Panc1 (cell line): ENCODE results near the gene LRP2. TPM values are rescaled to one million over a fixed set of nuclear protein-coding genes. Genes with fewer than 3 reads are reported as not detected.
A peak's percentile ranks its signal among the peaks of the same experiment; 100 is the strongest.

Experiments
- ATAC-seq: fragments of 200-7000 bp; cut with Tn5 transposase; 2 replicates; pipeline ENCODE4 v1.9.1; 2020; ENCODE audit warnings: mild to moderate bottlenecking, moderate library complexity
- BruUV-seq: library from RNA; stranded (reverse); fragments of 400-500 nt; replicated peaks from 2 replicates; lab custom pipeline; 2021; lab: Mats Ljungman, UMichigan
- CTCF ChIA-PET: fragments of 300-600 bp; sonication (Branson Sonifier 250); formaldehyde crosslinking; loops from one replicate; lab custom pipeline; 2022; ENCODE audit warnings: antibody characterized with exemption; lab: Charles Lee
- POLR2A ChIA-PET: fragments of 300-600 bp; sonication (Branson Sonifier 250); formaldehyde crosslinking; loops from one replicate; lab custom pipeline; 2022; ENCODE audit warnings: antibody characterized with exemption; lab: Charles Lee
- DNase-seq: peaks from one replicate; pipeline ENCODE4 v3.0.0-alpha.2; 2010; ENCODE audit warnings: low read depth, low spot score
- H3K27ac ChIP-seq: 2 replicates; pipeline ENCODE4 v1.5.1; 2011; ENCODE audit warnings: mild to moderate bottlenecking, low read length, inconsistent platforms
- H3K27me3 ChIP-seq: fragments of 200-500 bp; sonication (Bioruptor generic); 2 replicates; pipeline ENCODE4 v1.6.0; 2014; ENCODE audit warnings: low read length, inconsistent platforms; ENCODE audit not compliant: control insufficient read depth, insufficient read depth
- H3K36me3 ChIP-seq: fragments of 200-500 bp; sonication (Bioruptor generic); 2 replicates; pipeline ENCODE4 v1.5.1; 2014; ENCODE audit warnings: inconsistent platforms, mild to moderate bottlenecking, low read length, moderate library complexity; ENCODE audit not compliant: control insufficient read depth, insufficient read depth
- H3K4me1 ChIP-seq: 2 replicates; pipeline ENCODE4 v1.5.1; 2011; ENCODE audit warnings: inconsistent platforms, mild to moderate bottlenecking, low read length, moderate library complexity; ENCODE audit not compliant: control insufficient read depth, insufficient read depth
- H3K4me3 ChIP-seq, 2 experiments: 2 replicates each; pipeline ENCODE4 v1.5.1; 2011 to 2012; ENCODE audit warnings: low read depth in 2 of 2, low read length in 2 of 2, mild to moderate bottlenecking in 2 of 2, inconsistent platforms in 1 of 2, moderate library complexity in 1 of 2
- H3K9me3 ChIP-seq: fragments of 200-500 bp; sonication (Bioruptor generic); 2 replicates; pipeline ENCODE4 v1.5.1; 2014; ENCODE audit warnings: low read depth, mild to moderate bottlenecking, inconsistent platforms, low read length, moderate library complexity; ENCODE audit not compliant: control insufficient read depth, insufficient read depth
- CTCF ChIP-seq: fragments of 450-650 bp; IDR thresholded peaks from 2 replicates; pipeline ENCODE4 v1.5.1; 2017; ENCODE audit warnings: mild to moderate bottlenecking
- POLR2AphosphoS5 ChIP-seq: IDR thresholded peaks from 2 replicates; pipeline ENCODE4 v1.6.1; 2012; ENCODE audit warnings: mild to moderate bottlenecking, low read depth, low read length, moderate library complexity
- REST ChIP-seq, 2 experiments: IDR thresholded peaks; 2 replicates each; pipeline ENCODE4 v1.6.1; 2011 to 2012; ENCODE audit warnings: low read depth in 2 of 2, control low read depth in 1 of 2, low read length in 1 of 2, mild to moderate bottlenecking in 1 of 2, moderate library complexity in 1 of 2; ENCODE audit not compliant: insufficient read depth in 1 of 2
- SIN3A ChIP-seq: IDR thresholded peaks from 2 replicates; pipeline ENCODE4 v1.6.1; 2012; ENCODE audit warnings: low read depth, mild to moderate bottlenecking, low read length, moderate library complexity, borderline replicate concordance; ENCODE audit not compliant: insufficient read depth
- TCF7L2 ChIP-seq: IDR thresholded peaks from 2 replicates; pipeline ENCODE4 v1.6.1; 2011; ENCODE audit warnings: mild to moderate bottlenecking, low read depth, low read length, inconsistent platforms
- in situ Hi-C: cut with HindIII; loops from 2 replicates; pipeline ENCODE4 v1.10.0; 2016; ENCODE audit warnings: low sequenced_read_pairs, low pct_unique_long_range_greater_than_20kb
- intact Hi-C: fragments of 100-400 bp; cut with micrococcal nuclease; formaldehyde crosslinking; loops from one replicate; pipeline ENCODE4 v1.10.0; 2022; ENCODE audit not compliant: unreplicated experiment
- total RNA-seq: library from RNA; stranded (reverse); gene quantifications from one replicate; pipeline ENCODE4 v1.2.1, GENCODE V29; 2021; ENCODE audit not compliant: unreplicated experiment

LRP2 gene
- total RNA-seq, 1 experiment from 2014 or later = 0.10 TPM

DNA sequence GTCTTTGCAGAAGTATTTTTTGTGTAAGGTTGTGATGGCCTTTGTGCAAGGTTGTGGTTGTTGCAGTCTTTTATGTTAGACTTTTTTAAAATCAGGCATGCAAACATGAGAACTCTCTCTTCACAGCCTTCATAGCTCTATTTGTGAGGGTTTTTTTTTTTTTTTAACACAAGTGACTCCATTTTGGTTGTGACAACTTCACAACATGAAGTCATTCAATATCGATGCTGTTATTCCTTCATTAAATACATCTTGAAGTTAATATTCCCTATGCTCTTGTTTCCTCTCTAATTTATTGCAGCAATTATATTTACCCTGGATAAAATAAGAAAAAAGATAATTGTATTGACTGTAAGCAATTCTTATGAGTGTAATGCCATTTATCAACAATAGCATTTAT lies 257.5 kb downstream of the LRP2 start:
- DNase-seq (no peak), ATAC-seq (no peak)
- no peak overlapping the region for H3K27ac ChIP-seq
- ChIA-PET CTCF (no interaction called here), POLR2A (no interaction called here)
- in situ Hi-C loops = no loop called here
- H3K4me1 ChIP-seq = no peaks in the 10 kb centered on the region; the same call in 1 of the 2 replicates
- no TSS peak for BruUV-seq
- peaks cover 2% of the 10 kb centered on the region; the same call in 1 of the 2 replicates for H3K27me3 ChIP-seq
- no peaks in the 10 kb centered on the region for H3K36me3 ChIP-seq
- TF ChIP-seq POLR2AphosphoS5 (no peak), SIN3A (no peak)
- H3K4me3 ChIP-seq = no peak overlapping the region
- intact Hi-C loops = loop anchor here (10.0 kb wide), 1 partner anchor 140 kb away; no protein-coding TSS in a partner anchor
- H3K9me3 ChIP-seq = no peaks in the 10 kb centered on the region

DNA sequence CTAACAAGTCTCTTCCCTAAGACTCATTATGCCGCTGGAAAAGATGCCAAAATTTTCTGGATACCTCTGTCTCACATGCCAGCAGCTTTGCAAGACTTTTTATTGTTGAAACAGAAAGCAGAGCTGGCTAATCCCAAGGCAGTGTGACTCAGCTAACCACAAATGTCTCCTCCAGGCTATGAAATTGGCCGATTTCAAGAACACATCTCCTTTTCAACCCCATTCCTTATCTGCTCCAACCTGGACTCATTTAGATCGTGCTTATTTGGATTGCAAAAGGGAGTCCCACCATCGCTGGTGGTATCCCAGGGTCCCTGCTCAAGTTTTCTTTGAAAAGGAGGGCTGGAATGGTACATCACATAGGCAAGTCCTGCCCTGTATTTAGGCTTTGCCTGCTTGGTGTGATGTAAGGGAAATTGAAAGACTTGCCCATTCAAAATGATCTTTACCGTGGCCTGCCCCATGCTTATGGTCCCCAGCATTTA lies 266.7 kb downstream of the LRP2 start:
- in situ Hi-C loops = no loop called here
- no peak for TF ChIP-seq POLR2AphosphoS5
- TF ChIP-seq CTCF = no peak
- no peak for TF ChIP-seq SIN3A
- TF ChIP-seq TCF7L2 = no peak
- TF ChIP-seq REST (IDR thresholded peaks at IDR 0.05; ENCODE audit: insufficient read depth in 1 of 2, low read depth in 2 of 2, low read length in 1 of 2) = no peak
- Histone ChIP-seq H3K36me3 (no peaks in the 10 kb centered on the region), H3K27ac (no peak overlapping the region), H3K27me3 (no peaks in the 10 kb centered on the region), H3K4me3 (peak overlapping the region in 1 of 2 experiments; percentile 36; a peak in 2 of 4 replicates), H3K9me3 (no peaks in the 10 kb centered on the region), H3K4me1 (peaks cover 8% of the 10 kb centered on the region; the same call in 1 of the 2 replicates)
- peak; percentile 52 for DNase-seq
- no TSS peak for BruUV-seq
- peak; percentile 91 for ATAC-seq
- POLR2A ChIA-PET = no interaction called here
- CTCF ChIA-PET = no interaction called here
- intact Hi-C loops = no loop called here

DNA sequence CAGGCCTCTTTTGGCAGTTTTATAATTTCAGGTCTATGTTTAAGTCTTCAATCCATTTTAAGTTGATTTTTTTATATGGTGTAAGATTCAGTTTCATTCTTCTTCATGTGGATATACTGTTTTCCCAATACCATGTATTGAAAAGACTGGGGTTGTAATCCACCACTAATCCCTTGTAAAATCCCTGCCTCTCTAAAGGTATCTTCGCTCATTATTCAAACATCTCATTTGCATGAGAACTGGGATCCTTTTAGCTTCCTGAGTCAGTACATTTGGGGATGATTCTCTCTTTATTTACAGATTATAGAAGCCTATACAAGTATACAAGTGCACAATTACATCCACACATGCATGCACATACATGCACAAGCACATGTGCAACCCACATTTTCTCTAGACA lies 267.7 kb downstream of the LRP2 start:
- intact Hi-C loops = no loop called here
- POLR2A ChIA-PET = no interaction called here

More for the DNA sequence above, 267.7 kb downstream of the LRP2 start:
- no peak for DNase-seq
- H3K9me3 ChIP-seq = no peaks in the 10 kb centered on the region
- CTCF ChIA-PET = no interaction called here
- no peaks in the 10 kb centered on the region for H3K36me3 ChIP-seq
- H3K27ac ChIP-seq = no peak overlapping the region
- in situ Hi-C loops = no loop called here
- no peaks in the 10 kb centered on the region for H3K27me3 ChIP-seq
- no peak overlapping the region for H3K4me3 ChIP-seq
- no TSS peak for BruUV-seq
- H3K4me1 ChIP-seq = peaks cover 8% of the 10 kb centered on the region; the same call in 1 of the 2 replicates
- no peak for ATAC-seq
- TF ChIP-seq CTCF (no peak), SIN3A (no peak), POLR2AphosphoS5 (no peak), REST (IDR thresholded peaks at IDR 0.05; ENCODE audit: insufficient read depth in 1 of 2, low read depth in 2 of 2, low read length in 1 of 2) (no peak), TCF7L2 (no peak)
